WI38 (cell line): ENCODE data around the gene ZCCHC14.
"Not testable (repeated sequence)": the region's sequence is repeated elsewhere in the genome, so short reads cannot be mapped to it uniquely, and the experiment has no call there.

Experiments
- H3K4me3 ChIP-seq: 2 replicates; pipeline ENCODE4 v1.5.1; 2011; ENCODE audit warnings: low read depth, mild to moderate bottlenecking, control low read depth, low read length
- CTCF ChIP-seq: IDR thresholded peaks from 2 replicates; pipeline ENCODE4 v1.5.1; 2012; ENCODE audit warnings: low read depth, mild to moderate bottlenecking, control low read depth, low read length

The ZCCHC14 gene

GRCh38 chr16:87506423-87507350 lies 13.9 kb upstream of the ZCCHC14 start:
- no peak overlapping the region for H3K4me3 ChIP-seq
- no peak for TF ChIP-seq CTCF

GRCh38 chr16:87505834-87506233 lies 13.0 kb upstream of the ZCCHC14 start:
- no peak overlapping the region for H3K4me3 ChIP-seq
- TF ChIP-seq CTCF, result no peak

GRCh38 chr16:87503232-87503937 lies 10.6 kb upstream of the ZCCHC14 start:
- H3K4me3 ChIP-seq, result not testable (repeated sequence)

- no peak overlapping the region for H3K4me3 ChIP-seq
- TF ChIP-seq CTCF, result no peak
Observed at GRCh38 chr16:87502308-87502969, 9.6 kb upstream of the ZCCHC14 start.

GRCh38 chr16:87501117-87501516 lies 8.3 kb upstream of the ZCCHC14 start:
- TF ChIP-seq CTCF, result no peak
- no peak overlapping the region for H3K4me3 ChIP-seq

- H3K4me3 ChIP-seq, result no peak overlapping the region
- no peak for TF ChIP-seq CTCF
Observed at GRCh38 chr16:87499189-87499486, 6.3 kb upstream of the ZCCHC14 start.

- H3K4me3 ChIP-seq, result no peak overlapping the region
- TF ChIP-seq CTCF, result no peak
Observed at GRCh38 chr16:87498324-87499188, 5.7 kb upstream of the ZCCHC14 start.

GRCh38 chr16:87497767-87498290 lies 5.0 kb upstream of the ZCCHC14 start:
- not testable (repeated sequence) for H3K4me3 ChIP-seq

- H3K4me3 ChIP-seq, result not testable (repeated sequence)
Observed at GRCh38 chr16:87497023-87497766, 4.4 kb upstream of the ZCCHC14 start.
